ENCODE measurements around the gene TUSC2.
A peak's percentile ranks its signal among the peaks of the same experiment; 100 is the strongest.

Gene TUSC2, protein sequence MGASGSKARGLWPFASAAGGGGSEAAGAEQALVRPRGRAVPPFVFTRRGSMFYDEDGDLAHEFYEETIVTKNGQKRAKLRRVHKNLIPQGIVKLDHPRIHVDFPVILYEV

DNA sequence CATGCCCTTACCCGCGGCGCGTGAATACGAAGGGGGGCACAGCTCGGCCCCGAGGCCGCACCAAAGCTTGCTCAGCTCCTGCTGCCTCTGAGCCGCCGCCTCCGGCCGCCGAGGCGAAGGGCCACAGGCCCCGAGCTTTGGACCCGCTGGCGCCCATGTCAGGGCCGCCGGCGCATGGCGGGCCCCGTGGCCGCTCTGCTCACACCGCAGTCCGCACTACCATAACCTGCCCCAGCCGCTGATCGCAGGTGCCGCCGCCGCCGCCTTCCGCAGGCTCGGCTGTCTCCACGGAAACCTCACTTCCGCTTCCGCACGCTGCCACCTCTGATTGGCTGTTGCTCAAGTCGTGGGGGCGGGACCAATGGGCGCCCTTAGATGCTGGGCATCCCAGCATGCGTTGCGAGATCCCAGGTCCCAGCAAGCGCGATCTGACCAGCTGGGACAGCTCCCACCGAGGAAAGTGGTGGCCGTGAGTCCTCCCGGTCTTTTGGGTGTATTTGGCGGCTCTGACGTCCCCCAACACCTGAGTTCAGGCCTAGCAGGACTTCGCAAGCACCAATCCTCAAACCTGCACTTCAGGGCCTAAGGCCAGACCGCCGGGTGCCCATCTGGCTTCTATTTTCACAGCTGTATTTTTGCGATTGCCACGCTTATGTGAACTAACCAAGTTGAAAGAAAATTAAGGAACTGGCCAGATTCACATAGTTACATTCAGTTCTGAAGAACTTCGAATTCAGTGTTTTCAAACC lies at the start of gene TUSC2:
TSS of gene TUSC2 (minus strand) at position 281 of the 749 bp plus-strand sequence. CDS start at position 157, 124 bp downstream.
- peak; percentile 98 for DNase-seq

DNA sequence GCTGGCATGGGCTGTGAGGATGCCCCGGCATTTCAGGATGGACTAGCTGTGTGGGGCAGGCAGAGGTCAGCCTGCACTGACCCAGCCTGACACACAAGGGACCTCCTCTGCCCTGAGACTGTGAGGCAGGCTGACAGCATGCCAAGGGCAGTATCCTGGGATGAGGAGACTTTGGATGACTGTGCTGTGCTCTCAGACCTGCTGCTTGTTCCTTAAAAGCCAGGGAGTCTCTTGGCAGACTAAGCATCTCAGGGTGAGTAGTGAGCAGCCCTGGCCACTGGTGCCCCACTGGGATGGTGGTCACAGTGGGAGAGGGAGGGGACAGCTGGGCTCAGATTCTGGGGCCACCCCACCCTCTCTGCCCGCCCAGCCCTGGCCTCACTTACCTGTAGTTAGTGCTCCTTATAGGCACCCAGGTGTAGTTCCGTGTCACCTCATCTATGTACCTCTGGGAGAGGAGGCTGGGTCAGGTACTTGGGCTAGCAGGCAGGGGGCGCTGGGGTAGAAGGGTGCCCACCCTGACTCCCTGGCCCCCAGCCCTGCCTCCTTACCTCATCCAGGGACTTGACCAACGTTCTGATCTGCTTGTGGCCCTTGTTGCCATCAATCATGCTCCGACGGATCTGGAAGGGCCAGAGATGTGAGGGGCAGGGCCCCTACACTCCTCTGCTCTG lies 47.4 kb upstream of the TUSC2 start:
- no peak for DNase-seq

DNA sequence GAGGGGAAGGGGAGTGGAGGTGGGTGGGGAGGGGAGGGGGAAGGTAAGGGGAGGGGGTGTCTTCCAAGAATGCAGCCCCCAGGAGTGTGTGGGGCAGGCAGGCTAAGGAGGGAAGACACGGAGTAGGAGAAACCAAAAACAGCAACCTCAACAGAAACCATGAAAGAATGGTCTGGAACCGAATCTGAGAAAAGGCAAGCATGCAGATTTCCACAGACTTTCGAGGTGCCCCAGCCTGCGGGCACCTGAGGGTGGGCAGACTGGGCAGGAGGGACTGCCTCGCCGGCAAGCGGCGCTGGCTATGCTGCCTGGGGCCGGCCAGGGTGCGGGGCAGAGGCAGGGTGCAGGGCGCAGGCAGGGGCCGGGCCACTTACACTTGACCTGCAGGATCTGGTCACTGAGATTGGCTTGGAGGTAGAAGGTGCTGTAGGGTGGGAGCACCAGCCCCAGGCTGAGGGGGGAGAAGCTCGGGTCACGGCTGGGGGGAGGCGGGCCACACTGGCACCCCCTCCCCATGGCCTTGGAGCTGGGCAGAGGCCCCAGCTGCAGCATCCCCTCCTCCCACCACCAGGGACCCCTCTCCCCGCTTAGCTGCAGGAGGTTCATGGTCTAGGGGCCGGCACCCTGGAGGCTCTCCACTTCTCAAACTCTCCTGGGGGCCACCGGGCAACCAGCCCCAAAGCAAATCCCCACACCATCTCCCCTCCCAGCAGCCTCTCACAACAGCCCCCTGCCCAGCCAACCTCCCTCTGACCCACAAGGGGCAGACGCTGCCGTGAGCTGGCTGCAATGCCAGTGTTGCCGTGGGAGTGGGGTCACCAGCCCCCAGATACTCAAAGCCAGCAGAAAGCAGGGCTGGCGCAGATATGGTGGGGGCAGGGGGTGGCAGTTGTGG lies 46.6 kb upstream of the TUSC2 start:
- DNase-seq, result no peak

DNA sequence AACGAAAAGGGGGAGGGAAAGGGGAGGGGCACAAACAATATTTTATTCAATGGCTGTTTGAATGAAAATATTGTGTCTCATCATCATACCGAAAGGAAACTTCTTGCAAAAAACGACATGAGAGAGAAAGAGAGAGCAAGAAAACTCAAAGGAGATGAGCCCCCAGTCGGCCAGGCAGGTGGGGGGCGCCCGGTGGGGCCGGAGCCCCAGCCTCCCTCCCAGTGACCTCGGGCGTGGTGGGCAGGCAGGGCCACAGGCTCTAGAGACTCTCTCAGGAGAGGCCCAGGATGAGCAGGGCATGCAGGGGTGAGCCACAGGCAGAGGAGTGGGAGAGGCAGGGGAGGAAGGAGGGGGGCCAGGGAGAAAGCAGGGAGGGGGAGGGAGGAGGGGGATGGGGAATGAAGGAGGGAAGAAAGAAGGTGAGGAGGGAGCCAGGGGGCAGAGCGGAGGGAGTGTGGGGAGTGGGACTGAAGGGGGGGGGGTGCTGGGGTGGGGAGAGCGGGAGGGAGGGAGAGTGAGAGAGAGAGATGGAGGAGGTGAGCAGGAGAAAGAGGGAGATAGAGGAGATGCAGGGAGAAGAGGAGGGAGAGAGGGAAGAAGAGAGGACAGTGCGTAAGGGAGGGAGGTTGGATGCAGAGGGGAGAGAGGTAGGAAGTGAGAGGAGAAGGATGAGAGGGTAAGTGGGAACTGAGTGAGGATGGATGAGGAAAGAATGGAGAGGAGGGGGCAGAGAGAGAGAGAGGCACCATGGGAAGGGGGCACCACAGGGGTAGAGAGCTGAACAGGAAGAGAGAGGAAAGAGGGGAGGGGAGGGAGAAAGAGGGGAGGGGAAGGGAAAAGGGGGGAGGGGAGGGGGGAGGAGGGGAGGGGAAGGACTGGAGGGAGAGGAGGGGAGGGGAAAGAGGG lies 45.4 kb upstream of the TUSC2 start:
- no peak for DNase-seq

DNA sequence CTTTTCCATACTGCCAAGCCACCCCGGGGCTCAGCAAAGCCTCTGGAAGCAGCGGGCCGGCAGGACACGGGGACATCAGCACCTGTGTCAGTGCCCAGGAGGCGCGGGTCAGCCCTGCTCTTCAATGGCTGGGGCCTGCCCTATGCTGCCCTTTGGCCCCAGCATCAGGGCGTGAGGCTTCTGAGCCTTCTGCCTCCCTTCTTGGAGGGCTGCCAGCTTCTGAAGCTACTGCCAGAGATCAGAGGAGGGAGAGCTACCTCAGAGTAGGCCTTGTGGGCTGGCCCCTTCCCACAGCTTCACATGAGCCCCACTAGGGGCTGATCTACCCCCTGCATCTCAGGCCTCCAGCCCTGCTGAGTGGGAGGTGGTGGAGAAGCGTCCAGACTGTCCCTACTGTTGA lies 44.3 kb upstream of the TUSC2 start:
- DNase-seq, result no peak

DNA sequence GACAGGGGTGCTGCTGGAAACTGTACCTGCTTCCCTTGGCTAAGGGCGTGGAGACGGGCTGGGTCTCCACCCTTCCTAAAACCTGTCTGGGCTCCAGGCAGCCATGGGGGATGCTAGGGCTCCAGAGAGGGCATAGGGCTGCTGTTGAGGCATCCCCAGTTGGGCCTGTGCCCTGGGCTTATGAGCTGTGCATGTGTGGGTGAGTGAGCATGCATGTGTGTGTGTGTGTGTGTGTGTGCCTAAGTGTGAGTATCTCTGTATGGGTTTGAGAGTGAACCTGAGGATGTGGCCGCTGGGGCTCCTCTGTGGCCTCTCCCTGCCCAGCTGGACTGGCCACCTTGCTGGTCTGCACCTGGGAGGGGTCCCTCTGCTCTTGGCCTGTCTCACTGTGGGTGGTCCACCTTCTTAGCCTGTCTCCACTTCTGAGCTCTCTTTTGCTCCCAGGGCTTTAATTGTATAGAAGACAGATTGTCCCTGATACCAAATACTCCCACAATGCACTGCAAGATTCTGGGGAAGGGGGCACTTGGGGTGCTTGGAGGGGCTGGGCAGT lies 43.2 kb upstream of the TUSC2 start:
- DNase-seq, result no peak

DNA sequence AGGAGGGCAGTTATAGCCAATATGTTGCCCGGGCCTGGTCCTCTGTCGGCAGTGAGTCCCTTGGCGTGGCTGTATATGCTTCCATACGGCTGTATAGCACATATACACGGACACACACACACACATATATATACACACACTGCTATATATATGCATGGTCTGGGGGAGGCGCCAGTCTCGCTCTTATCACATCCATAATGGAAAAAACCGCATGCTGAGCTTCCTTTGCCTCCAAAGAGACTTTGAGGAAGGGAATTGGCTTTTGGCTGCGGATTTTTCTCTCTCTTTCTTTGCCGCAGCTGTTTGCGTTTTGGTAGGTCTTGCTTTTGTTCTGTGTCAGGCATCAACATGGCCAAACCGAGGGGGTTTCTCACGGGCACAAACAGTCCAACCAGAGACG lies 42.6 kb upstream of the TUSC2 start:
- DNase-seq, result no peak

DNA sequence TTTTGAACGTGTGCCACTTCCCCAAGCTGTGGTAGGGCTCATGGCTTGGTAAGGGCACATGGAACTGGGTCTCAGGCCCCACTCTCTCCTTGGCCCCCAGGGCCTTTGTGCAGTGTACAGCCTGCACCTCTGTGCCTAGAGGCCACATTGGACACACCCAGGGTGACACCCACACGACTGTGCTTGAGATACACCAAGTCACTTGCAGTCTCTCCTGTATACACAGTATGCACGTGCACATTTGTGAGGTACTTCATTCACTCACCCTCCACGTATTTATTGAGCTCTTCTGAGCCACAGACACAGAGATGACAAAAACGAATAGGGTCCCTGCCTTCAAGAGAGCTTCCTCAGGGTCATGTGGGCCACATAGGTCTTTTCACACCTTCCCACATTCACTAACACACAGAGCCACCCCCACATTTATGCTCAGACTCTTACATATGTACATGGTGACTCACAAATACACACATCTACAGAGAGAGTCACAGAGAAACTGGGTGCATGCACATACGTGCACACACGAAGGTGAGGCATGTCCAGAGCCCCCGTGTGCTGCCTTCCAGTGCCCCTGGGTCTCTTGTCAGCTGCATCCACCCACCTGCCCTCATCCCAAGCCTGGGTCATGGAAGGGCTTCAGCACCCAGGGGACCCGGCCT lies 41.1 kb upstream of the TUSC2 start:
- DNase-seq, result no peak

DNA sequence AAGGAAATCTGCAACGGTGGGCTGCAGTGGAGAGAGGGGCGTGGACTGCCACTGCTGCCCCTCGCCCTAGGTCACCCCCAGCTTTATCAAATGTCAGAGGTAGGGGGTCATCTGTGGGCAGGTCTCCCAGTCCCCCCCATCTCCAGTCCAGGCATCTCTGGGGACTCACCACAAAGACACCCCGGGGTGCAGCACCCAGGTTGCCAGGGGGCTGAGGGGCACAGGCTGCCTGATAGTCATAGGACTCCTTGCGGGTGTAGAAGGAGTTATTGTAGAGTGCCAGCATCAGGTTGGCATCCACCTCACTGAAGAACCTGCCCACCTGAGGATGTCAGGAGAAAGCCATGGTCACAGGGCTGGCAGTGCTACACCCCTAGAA lies 37.8 kb upstream of the TUSC2 start:
- DNase-seq, result no peak

DNA sequence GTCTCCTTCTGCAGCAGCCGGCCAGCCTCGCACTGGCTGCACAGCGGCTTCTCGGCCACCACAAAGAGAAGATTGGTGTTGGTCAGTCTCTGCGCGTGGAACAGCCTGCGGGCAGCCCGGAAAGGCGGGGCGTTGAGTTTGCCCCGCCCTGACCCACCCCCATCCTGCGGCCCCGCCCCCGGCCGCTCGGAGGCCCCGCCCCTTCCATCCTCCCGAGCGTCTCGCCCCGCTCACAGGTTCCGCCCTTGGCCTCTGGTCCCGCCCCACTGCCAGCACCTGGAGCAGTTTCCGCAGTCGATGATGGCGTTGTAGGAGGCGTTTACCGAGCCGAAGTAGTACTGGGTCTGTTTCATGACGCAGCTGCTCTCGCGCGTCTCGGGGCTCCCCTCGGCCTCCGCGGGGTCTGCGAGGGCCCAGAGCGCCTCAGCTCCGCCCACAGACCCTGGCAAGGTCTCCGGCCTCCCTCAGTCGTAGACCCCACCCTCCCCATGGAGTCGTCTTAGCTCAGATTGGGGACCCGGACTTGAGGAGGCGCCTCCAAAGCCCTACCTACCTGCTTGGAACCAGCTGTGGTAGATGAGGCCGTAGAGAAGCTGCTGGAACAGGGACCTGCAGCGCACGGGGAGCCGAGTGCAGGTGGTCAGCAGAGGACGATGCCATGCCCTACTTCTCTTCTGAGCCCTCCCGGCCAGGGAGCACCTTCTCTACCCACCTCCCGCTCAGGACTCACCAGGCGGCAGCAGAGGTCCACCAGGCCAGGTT lies 37.2 kb upstream of the TUSC2 start:
- DNase-seq, result peak; percentile 98

DNA sequence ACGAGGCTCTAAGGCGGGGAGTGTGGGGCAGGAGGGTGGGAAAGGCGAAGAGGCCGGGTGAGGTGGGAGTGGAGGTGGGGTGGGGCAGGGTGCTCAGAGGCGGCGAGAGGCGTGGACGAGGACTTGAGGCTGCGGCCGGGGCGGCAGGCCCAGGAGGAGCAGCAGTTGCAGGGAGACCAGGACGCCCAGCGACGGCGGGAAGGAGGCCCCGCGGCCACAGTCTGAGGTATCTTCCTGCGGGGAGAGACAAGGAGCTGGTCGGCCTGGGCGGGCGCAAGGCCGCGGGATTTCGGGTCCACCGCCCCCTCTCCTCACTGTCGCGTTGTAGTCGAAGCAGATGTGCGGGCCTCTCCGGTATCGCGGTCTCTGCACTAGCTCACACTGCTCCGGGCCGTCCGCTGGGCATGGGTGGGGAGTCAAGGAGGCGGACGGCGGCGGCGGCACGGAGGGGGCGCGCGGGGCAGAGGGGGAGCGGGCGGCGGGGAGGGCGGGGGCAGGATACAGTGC lies 36.6 kb upstream of the TUSC2 start:
- DNase-seq, result no peak

DNA sequence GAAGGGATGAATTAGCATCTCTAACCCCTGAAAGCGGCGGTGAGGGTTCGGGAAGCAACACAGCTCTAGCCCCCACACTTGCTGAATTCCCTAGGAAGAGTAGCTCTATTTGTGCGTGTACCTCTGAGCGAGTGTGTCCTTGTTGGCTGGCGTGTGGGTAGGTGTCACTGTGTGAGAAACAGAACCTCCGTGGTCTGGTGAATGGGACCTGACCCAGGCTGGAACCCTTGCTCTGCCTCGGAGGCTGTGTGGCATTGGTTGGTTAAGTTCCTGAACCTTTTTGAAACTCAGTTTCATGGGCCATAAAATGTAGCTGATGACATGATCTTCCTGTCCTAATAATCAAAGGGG lies 31.7 kb upstream of the TUSC2 start:
- no peak for DNase-seq

DNA sequence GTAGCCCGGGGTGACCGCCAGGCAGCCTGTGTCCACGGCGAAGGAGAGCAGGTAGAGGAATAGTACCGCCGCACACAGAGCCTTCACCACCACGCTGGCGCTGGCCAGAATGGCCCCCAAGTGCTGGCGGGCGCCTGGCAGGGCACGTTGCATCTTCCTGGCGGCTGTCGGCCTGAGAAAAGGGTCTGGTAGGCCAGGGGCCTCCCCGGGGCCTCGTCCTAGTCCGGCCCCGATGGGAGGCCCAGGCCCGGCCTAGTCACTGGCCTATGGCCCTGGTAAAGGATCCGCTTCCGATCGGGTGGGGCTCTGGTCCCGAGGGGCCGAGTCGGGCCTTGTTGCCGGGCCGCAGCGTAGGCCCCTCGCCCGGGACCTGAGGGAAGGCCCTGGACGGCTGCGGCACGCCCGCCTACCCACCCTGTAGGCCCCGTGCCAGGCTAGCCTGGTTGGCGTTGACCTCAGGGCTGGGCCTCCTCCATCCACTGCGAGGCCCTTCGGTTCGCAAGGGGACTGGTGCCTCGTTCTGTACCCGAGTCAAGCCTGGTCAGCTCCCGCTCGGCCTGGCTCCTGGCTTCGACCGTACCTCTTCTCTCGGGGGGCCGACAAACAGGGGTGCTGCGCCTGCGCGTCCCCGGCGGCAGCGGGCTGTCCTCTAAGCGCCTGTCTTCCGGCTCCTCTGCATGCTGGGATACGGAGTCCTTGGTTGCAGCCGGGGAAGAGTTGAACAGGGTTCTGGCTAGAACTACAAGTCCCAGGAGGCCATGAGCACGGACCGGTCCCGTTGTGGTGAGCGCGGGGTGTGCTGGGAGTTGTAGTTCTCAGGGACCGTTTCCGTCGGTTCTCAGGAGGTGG lies 31.1 kb upstream of the TUSC2 start, which contains the start of gene TMEM115:
TSS of gene TMEM115 (minus strand) at position 611 of the 849 bp plus-strand sequence. CDS start at position 153, 458 bp downstream.
- DNase-seq, result peak; percentile 98

DNA sequence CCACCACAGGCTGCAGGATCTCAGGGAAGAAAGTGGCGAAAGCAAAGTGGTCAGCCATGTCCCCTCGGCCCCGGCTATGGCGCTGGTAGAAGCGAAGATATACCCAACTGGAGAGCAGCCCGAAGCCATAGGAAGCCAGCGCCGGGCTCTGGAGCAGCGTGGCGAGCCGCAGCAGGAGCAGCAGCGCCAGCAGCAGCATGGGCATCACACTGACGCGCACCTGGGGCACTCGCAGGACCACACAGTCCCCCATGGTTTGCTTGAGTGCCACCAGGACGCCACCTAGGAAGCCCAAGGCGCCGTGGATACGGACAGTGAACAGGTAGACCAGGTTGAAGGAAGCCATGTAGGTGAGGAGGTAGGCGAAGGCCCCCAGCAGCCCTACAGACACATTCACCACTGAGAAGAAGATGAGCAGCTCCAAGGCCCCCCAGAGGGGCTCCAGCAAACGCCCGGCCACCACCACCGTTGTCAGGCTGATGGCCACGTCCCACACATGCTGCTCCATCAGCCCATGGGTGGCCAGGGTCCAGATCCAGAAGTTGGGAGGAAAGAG lies 30.4 kb upstream of the TUSC2 start:
- DNase-seq, result no peak

DNA sequence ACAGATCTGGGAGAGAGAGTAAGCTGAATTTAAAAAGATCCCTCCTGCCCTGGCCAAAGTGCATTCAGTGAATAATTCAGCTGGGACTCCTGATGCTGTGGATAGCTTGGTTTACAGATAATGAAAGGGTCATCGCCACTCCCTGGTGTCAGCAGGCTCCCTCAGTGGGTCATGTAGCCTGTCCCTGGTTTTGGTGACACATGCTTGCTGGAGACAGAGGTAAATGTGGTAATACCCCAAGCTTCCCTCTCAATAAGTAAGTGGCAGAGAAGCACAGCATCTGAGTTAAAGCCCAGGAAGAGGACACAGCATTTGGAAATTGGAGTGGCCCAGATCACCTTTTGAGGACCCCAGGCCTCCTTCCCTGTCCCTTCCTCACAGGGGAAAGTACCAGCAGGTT lies 29.5 kb upstream of the TUSC2 start:
- DNase-seq, result no peak

DNA sequence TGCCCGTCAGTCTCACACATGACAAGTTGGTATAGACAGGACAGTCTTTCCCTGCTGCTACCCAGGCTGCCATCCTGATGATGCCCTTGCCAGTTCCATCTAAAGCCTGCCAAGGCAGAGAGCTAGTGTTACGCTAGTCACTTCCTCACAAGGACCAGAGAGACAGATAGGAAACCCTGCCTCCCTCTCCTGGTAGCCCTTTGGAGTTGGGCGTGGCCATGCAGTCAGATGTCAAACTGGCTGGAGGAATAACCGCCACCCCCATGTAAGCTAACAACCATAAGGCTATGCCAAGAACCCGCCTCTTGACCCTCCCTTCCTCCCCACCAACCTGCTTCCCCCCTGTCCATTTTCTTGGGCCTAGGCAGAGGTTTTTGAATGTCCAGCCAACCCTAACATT lies 28.5 kb upstream of the TUSC2 start:
- no peak for DNase-seq

DNA sequence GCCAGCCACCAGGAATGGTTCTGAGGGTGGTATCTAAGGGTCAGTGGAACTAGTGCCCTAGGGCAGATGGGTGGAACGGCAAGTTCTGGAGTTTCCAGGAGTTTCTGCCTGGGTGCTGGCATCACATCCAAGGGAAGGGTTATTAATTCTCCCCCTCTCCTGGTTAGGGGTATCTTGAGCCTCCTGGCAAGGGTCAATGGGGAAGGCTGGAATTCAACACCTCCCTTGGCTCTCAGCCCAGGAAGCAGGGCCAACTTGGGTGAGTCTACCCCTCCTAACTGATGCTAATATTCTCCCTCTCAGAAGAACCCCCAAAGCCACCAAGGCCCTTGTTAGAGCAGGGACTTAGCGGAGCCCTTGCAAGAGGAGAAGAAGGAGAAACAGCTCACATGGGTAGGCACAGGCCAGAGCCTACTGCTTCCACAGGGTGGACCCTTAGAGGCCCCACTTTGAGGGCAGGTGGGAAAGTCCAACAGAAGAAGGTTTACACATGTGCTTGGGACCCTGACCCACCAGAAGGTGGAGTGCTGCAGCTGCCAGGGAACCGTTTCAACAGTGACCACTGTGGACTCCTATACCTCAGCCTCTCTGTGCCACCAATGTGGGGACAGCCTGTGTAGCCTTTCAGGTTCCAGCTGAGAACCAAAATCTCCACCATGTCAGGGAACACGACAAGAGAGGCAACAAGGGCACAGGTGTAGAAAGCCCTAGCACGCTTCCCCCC lies 28.0 kb upstream of the TUSC2 start:
- DNase-seq, result no peak

DNA sequence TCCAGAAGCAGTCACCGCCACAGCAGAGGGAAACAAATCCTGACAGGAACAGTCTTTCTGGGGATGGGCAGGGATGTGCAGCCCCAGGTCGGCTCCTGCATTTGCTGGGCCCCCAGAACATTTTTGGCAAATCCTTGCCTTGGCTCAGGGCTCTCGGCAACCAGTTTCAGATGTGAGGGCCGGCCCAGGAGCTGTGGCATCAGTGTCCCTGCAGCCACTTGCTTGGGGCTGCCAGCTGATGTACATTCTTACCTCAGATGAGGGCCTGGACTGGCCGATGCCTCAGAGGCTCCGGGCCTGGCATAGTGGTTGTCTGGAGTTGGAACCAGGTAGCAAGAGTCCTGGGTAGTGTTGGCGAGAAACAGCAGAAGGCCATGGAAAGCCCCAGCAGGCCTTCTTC lies 26.8 kb upstream of the TUSC2 start:
- DNase-seq, result no peak

All from activated effector memory CD4-positive, alpha-beta T cell treated with anti-CD3 and anti-CD28 coated beads, Interleukin-2, amount 50 U/mL, for 16 hours (primary cell).